H1 (cell line): Measurements from ENCODE around the gene PAIP1. TPM values are rescaled to one million over a fixed set of nuclear protein-coding genes. Genes with fewer than 3 reads are reported as not detected.

Experiments used
- CTCF ChIA-PET: fragments of 300-600 bp; sonication (Branson Sonifier 250); formaldehyde crosslinking; loops from one replicate; lab custom pipeline; 2021; ENCODE audit not compliant: partially characterized antibody; lab: Charles Lee
- POLR2A ChIA-PET: fragments of 300-600 bp; sonication (Branson Sonifier 250); formaldehyde crosslinking; loops from one replicate; lab custom pipeline; 2021; ENCODE audit warnings: inconsistent platforms; ENCODE audit not compliant: partially characterized antibody; lab: Charles Lee
- DNase-seq, 2 experiments: peaks; one replicate each; pipeline versions ENCODE4 v3.0.0 to v3.0.0-alpha.2; 2010 to 2022; ENCODE audit warnings: low spot score in 2 of 2, low read depth in 1 of 2, mixed read lengths in 1 of 2
- FAIRE-seq: peaks from 2 replicates; lab custom pipeline; 2011; peaks lifted over from hg19 to GRCh38; lab: Jason Lieb, UNC
- H2AFZ ChIP-seq: 2 replicates; pipeline ENCODE4 v1.8.1; 2012; ENCODE audit warnings: low read length, inconsistent platforms
- H2AK5ac ChIP-seq: 2 replicates; pipeline ENCODE4 v1.6.1; 2013; ENCODE audit warnings: low read depth, low read length
- H2BK120ac ChIP-seq: replicated peaks from 2 replicates; pipeline ENCODE3; 2013; ENCODE audit warnings: low read depth, low read length, inconsistent platforms
- H2BK12ac ChIP-seq: 2 replicates; pipeline ENCODE4 v1.6.1; 2013; ENCODE audit warnings: low read depth, low read length
- H2BK15ac ChIP-seq: 2 replicates; pipeline ENCODE4 v1.6.1; 2013; ENCODE audit warnings: low read length
- H2BK20ac ChIP-seq: 2 replicates; pipeline ENCODE4 v1.6.1; 2013; ENCODE audit warnings: low read length
- H2BK5ac ChIP-seq: 2 replicates; pipeline ENCODE4 v1.6.1; 2013; ENCODE audit warnings: low read depth, low read length
- H3K14ac ChIP-seq: 2 replicates; pipeline ENCODE4 v1.6.1; 2013; ENCODE audit warnings: inconsistent platforms; ENCODE audit not compliant: insufficient read length
- H3K18ac ChIP-seq: 2 replicates; pipeline ENCODE4 v1.6.1; 2013; ENCODE audit warnings: low read length; ENCODE audit errors: extremely low read depth
- H3K23ac ChIP-seq: 2 replicates; pipeline ENCODE4 v1.6.1; 2013; ENCODE audit warnings: inconsistent platforms; ENCODE audit not compliant: insufficient read length
- H3K23me2 ChIP-seq: 2 replicates; pipeline ENCODE4 v1.6.1; 2013; ENCODE audit warnings: low read depth, low read length
- H3K27ac ChIP-seq: 2 replicates; pipeline ENCODE4 v1.6.1; 2011; ENCODE audit warnings: low read depth, low read length, inconsistent platforms
- H3K27me3 ChIP-seq, 4 experiments: replicated peaks in 1 of 4; 1 replicate in 1 of 4; 2 replicates in 3 of 4; pipeline versions ENCODE4 v1.6.1 to v1.8.1; 2011 to 2013; ENCODE audit warnings: low read length in 3 of 4, mild to moderate bottlenecking in 3 of 4, inconsistent platforms in 2 of 4, mixed read lengths in 2 of 4, moderate library complexity in 1 of 4; ENCODE audit not compliant: control insufficient read depth in 3 of 4, insufficient read depth in 3 of 4; ENCODE audit errors: extremely low read depth in 1 of 4
- H3K36me3 ChIP-seq, 4 experiments: 2 replicates each; pipeline versions ENCODE4 v1.6.1 to v1.8.1; 2011 to 2013; ENCODE audit warnings: mild to moderate bottlenecking in 4 of 4, low read length in 3 of 4, moderate library complexity in 2 of 4, control low read depth in 1 of 4, inconsistent platforms in 1 of 4; ENCODE audit not compliant: insufficient read depth in 4 of 4, control insufficient read depth in 2 of 4
- H3K4ac ChIP-seq: replicated peaks from 2 replicates; pipeline ENCODE3; 2013; ENCODE audit warnings: low read length, low read depth, mixed read lengths, inconsistent platforms; ENCODE audit not compliant: insufficient read length
- H3K4me1 ChIP-seq, 4 experiments: replicated peaks in 1 of 4; 1 replicate in 1 of 4; 2 replicates in 3 of 4; pipeline versions ENCODE4 v1.6.1 to v1.8.1; 2011 to 2013; ENCODE audit warnings: low read length in 3 of 4, inconsistent platforms in 2 of 4, mixed read lengths in 1 of 4; ENCODE audit not compliant: insufficient read depth in 4 of 4, control insufficient read depth in 3 of 4
- H3K4me2 ChIP-seq, 2 experiments: 2 replicates each; pipeline versions ENCODE4 v1.6.1 to v1.8.1; 2011 to 2013; ENCODE audit warnings: low read depth in 2 of 2, low read length in 2 of 2, control low read depth in 1 of 2, inconsistent platforms in 1 of 2, mild to moderate bottlenecking in 1 of 2; ENCODE audit not compliant: insufficient read depth in 1 of 2
- H3K4me3 ChIP-seq, 4 experiments: fragments of 200-600, 300-600 bp in 1 of 4; sonication (generic), shearing (Covaris generic), sonication (Bioruptor Twin) in 1 of 4; 2 replicates each; pipeline versions ENCODE4 v1.5.1 to v1.8.1; 2011 to 2016; ENCODE audit warnings: low read length in 4 of 4, low read depth in 3 of 4, control low read depth in 2 of 4, inconsistent platforms in 2 of 4, mild to moderate bottlenecking in 2 of 4, mixed read lengths in 1 of 4, moderate library complexity in 1 of 4; ENCODE audit not compliant: insufficient read depth in 2 of 4; ENCODE audit errors: extremely low read depth in 1 of 4
- H3K56ac ChIP-seq: replicated peaks from 2 replicates; pipeline ENCODE3; 2013; ENCODE audit warnings: low read depth, mild to moderate bottlenecking, mixed read lengths, low read length, inconsistent platforms; ENCODE audit not compliant: insufficient read length
- H3K79me1 ChIP-seq: 2 replicates; pipeline ENCODE4 v1.6.1; 2013; ENCODE audit warnings: low read depth, low read length, control low read depth
- H3K79me2 ChIP-seq, 2 experiments: 2 replicates each; pipeline versions ENCODE4 v1.6.1 to v1.8.1; 2012 to 2013; ENCODE audit warnings: low read length in 2 of 2, mild to moderate bottlenecking in 2 of 2, inconsistent platforms in 1 of 2; ENCODE audit not compliant: insufficient read depth in 2 of 2, control insufficient read depth in 1 of 2
- H3K9ac ChIP-seq, 4 experiments: replicated peaks in 1 of 4; 1 replicate in 1 of 4; 2 replicates in 3 of 4; pipeline versions ENCODE4 v1.6.1 to v1.8.1; 2011 to 2013; ENCODE audit warnings: low read depth in 3 of 4, low read length in 3 of 4, control low read depth in 2 of 4, mild to moderate bottlenecking in 2 of 4, moderate library complexity in 2 of 4, inconsistent platforms in 1 of 4; ENCODE audit errors: extremely low read depth in 1 of 4
- H3K9me3 ChIP-seq, 2 experiments: 2 replicates each; pipeline versions ENCODE4 v1.6.1 to v1.8.1; 2012 to 2013; ENCODE audit warnings: mild to moderate bottlenecking in 2 of 2, moderate library complexity in 2 of 2, control low read depth in 1 of 2, inconsistent platforms in 1 of 2, low read depth in 1 of 2, low read length in 1 of 2, mixed read lengths in 1 of 2; ENCODE audit not compliant: insufficient read depth in 2 of 2
- H4K20me1 ChIP-seq, 2 experiments: replicated peaks in 1 of 2; 2 replicates each; pipeline versions ENCODE3 to v1.8.1; 2011 to 2013; ENCODE audit warnings: inconsistent platforms in 2 of 2, low read length in 2 of 2, mild to moderate bottlenecking in 1 of 2; ENCODE audit not compliant: insufficient read depth in 2 of 2, control insufficient read depth in 1 of 2
- H4K5ac ChIP-seq: 2 replicates; pipeline ENCODE4 v1.6.1; 2013; ENCODE audit warnings: low read length, low read depth, mixed read lengths, inconsistent platforms; ENCODE audit not compliant: insufficient read length
- H4K8ac ChIP-seq: 2 replicates; pipeline ENCODE4 v1.8.0; 2013; ENCODE audit warnings: mild to moderate bottlenecking, moderate library complexity, low read length, inconsistent platforms; ENCODE audit not compliant: insufficient read depth; ENCODE audit errors: extremely low read depth
- H4K91ac ChIP-seq: replicated peaks from 2 replicates; pipeline ENCODE3; 2013; ENCODE audit warnings: low read length, mixed read lengths, inconsistent platforms; ENCODE audit not compliant: insufficient read length
- BACH1 ChIP-seq: IDR thresholded peaks from 2 replicates; pipeline ENCODE4 v1.6.1; 2012; ENCODE audit warnings: low read length, improper control_type of control experiment
- CHD2 ChIP-seq: IDR thresholded peaks from 2 replicates; pipeline ENCODE4 v1.6.1; 2012; ENCODE audit warnings: low read length, improper control_type of control experiment
- HDAC2 ChIP-seq, 2 experiments: fragments of 300-600 bp in 1 of 2; sonication (generic) in 1 of 2; IDR thresholded peaks; 2 replicates each; pipeline ENCODE4 v1.6.1; 2011 to 2012; ENCODE audit warnings: low read depth in 2 of 2, low read length in 2 of 2, mild to moderate bottlenecking in 2 of 2, moderate library complexity in 2 of 2, borderline replicate concordance in 1 of 2, inconsistent platforms in 1 of 2
- JUND ChIP-seq: IDR thresholded peaks from 2 replicates; pipeline ENCODE4 v1.6.1; 2011; ENCODE audit warnings: mild to moderate bottlenecking, improper control_type of control experiment, low read length
- MAFK ChIP-seq: IDR thresholded peaks from 2 replicates; pipeline ENCODE4 v1.6.1; 2012; ENCODE audit warnings: low read depth, mild to moderate bottlenecking, improper control_type of control experiment, low read length
- NRF1 ChIP-seq: IDR thresholded peaks from 2 replicates; pipeline ENCODE4 v1.6.1; 2011; ENCODE audit warnings: mild to moderate bottlenecking, low read depth, low read length, improper control_type of control experiment
- PHF8 ChIP-seq: fragments of 200-600 bp; sonication (generic); conservative IDR thresholded peaks from 2 replicates; pipeline ENCODE4 v1.7.1; 2012; ENCODE audit warnings: low read depth, mild to moderate bottlenecking, inconsistent platforms, low read length, moderate library complexity
- RAD21 ChIP-seq, 2 experiments: IDR thresholded peaks in 1 of 2; conservative IDR thresholded peaks in 1 of 2; 2 replicates each; pipeline ENCODE4 v1.6.1; 2011; ENCODE audit warnings: low read depth in 2 of 2, low read length in 2 of 2, improper control_type of control experiment in 1 of 2, inconsistent platforms in 1 of 2, mild to moderate bottlenecking in 1 of 2, moderate library complexity in 1 of 2
- RBBP5 ChIP-seq: IDR thresholded peaks from 2 replicates; pipeline ENCODE4 v1.7.1; 2012; ENCODE audit warnings: low read depth, mild to moderate bottlenecking, inconsistent platforms, low read length, moderate library complexity, borderline replicate concordance
- SP1 ChIP-seq: IDR thresholded peaks from 2 replicates; pipeline ENCODE4 v1.6.1; 2011; ENCODE audit warnings: low read depth, low read length
- SRF ChIP-seq: IDR thresholded peaks from 2 replicates; pipeline ENCODE4 v1.6.1; 2011; ENCODE audit warnings: mild to moderate bottlenecking, low read depth, low read length, moderate library complexity
- TAF7 ChIP-seq: optimal IDR thresholded peaks from 2 replicates; pipeline ENCODE3; 2011; ENCODE audit warnings: low read depth, mild to moderate bottlenecking, inconsistent platforms, low read length, moderate library complexity, borderline replicate concordance
- TEAD4 ChIP-seq: IDR thresholded peaks from 2 replicates; pipeline ENCODE4 v1.6.1; 2012; ENCODE audit warnings: low read depth, low read length, inconsistent platforms, mixed read lengths
- WGBS, 2 experiments: shearing (Covaris generic) in 1 of 2; methylation state at CpG; one replicate each; pipeline versions ENCODE4 v1.1.6 to v1.1.7; 2013 to 2015; ENCODE audit warnings: low lambda C conversion rate in 2 of 2, mixed read lengths in 2 of 2, inconsistent platforms in 1 of 2, low coverage in 1 of 2, missing lambda C conversion rate in 1 of 2; ENCODE audit not compliant: insufficient replicate concordance in 2 of 2, insufficient coverage in 1 of 2, insufficient read length in 1 of 2; ENCODE audit errors: extremely low coverage in 1 of 2, missing lambda C conversion rate in 1 of 2; 5-methylcytosine and 5-hydroxymethylcytosine counted together
- polyA plus RNA-seq, 7 experiments: library from polyadenylated mRNA; depleted of rRNA in 3 of 7; stranded (reverse) in 5 of 7; unstranded in 2 of 7; fragments of >200 nt in 5 of 7; fragments of 200-250 nt in 2 of 7; gene quantifications; 1 replicate in 5 of 7; 2 replicates in 1 of 7; 4 replicates in 1 of 7; pipeline versions ENCODE4 v1.2.1 to v1.2.3, GENCODE V29; 2011 to 2013; ENCODE audit warnings: missing spikeins in 2 of 7, mixed read lengths in 2 of 7
- total RNA-seq: library from RNA; stranded (reverse); fragmentation: NEBNext Ultra II Directional; extraction: Animal tissue kit (Norgen Biotek cat#: 25700); gene quantifications from 2 replicates; pipeline ENCODE4 v1.2.1, GENCODE V29; 2021

Gene PAIP1
- total and polyA plus RNA-seq, 2 of the 8 experiments (the other 6 are each of a cell fraction or from before 2014, with no cell fraction given) = 62.9 to 89.5 TPM

DNA sequence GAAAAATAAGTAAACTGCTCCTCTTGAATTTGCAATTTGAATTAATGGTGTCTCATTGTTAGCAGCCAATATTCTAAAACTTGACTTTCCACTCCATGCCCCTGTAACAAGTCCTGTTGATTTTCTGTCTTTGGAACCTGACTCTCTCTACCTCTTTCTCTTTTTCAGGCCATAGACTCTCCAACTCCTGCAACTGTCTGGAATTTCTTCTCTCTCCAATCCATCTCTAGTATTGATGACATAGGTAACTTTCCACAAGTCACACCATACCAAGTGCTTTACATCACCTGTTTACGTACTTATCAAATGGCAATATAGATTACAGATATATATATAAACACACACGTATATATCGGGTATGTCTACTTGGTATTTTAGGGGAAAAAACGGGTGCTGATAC lies 42.9 kb downstream of the PAIP1 start:
- Histone ChIP-seq H3K27me3 (no peaks in the 10 kb centered on the region), H3K23ac (no peak overlapping the region), H2BK15ac (no peak overlapping the region; the same call in 1 of the 2 replicates), H3K79me1 (no peaks in the 10 kb centered on the region), H3K23me2 (peaks cover 6% of the 10 kb centered on the region; the same call in 1 of the 2 replicates), H3K18ac (no peak overlapping the region), H2AFZ (no peak overlapping the region), H3K36me3 (peaks cover 0 to 2% (median 1%) of the 10 kb centered on the region in 4 experiments; a peak in 1 of 8 replicates), H3K4me2 (peak overlapping the region; percentile 75 to 84), H2BK20ac (no peak overlapping the region), H3K14ac (no peak overlapping the region), H2BK12ac (no peak overlapping the region), H4K5ac (no peak overlapping the region), H3K4me3 (peak overlapping the region; percentile 77 to 88 (median 86)), H3K27ac (peak overlapping the region; percentile 92; the same call in 1 of the 2 replicates), H2AK5ac (no peak overlapping the region; the same call in 1 of the 2 replicates), H4K8ac (no peak overlapping the region), H4K91ac (no peak overlapping the region), H2BK120ac (no peak overlapping the region), H4K20me1 (no peaks in the 10 kb centered on the region), H3K4ac (no peak overlapping the region), H3K9me3 (peaks cover 0 to 18% of the 10 kb centered on the region in 2 experiments; a peak in 2 of 4 replicates), H3K4me1 (peaks cover 0 to 4% (median 0%) of the 10 kb centered on the region in 4 experiments; a peak in 2 of 7 replicates), H3K56ac (no peak overlapping the region), H3K79me2 (peaks cover 0 to 19% of the 10 kb centered on the region in 2 experiments; a peak in 3 of 4 replicates), H2BK5ac (no peak overlapping the region), H3K9ac (peak overlapping the region; percentile 92 to 98 (median 94); a peak in 6 of 7 replicates)
- FAIRE-seq (no peak), DNase-seq (no peak)
- WGBS, 2 experiments = 42% methylated on average over 4 of the region's 4 CpGs; no CpG with 5 or more reads in 1 of the 2 experiments
- ChIA-PET POLR2A (interaction anchor here (1.2 to 2.4 kb wide), 3 partner anchors 30 to 88 kb away, joined by 3 to 23 read pairs (median 4); partner anchors contain the start of genes NNT and TMEM267), CTCF (no interaction called here)
- TF ChIP-seq HDAC2 (IDR thresholded peaks at IDR 0.05; ENCODE audit: borderline replicate concordance in 1 of 2, low read depth in 2 of 2, low read length in 2 of 2) = no peak
- TF ChIP-seq BACH1 = no peak
- no peak for TF ChIP-seq CHD2
- no peak for TF ChIP-seq SP1
- no peak for TF ChIP-seq RBBP5
- TF ChIP-seq NRF1 = no peak
- TF ChIP-seq PHF8 = no peak
- TF ChIP-seq TEAD4 = no peak
- TF ChIP-seq SRF = no peak
- no peak for TF ChIP-seq TAF7
- no peak for TF ChIP-seq RAD21 (IDR thresholded peaks at IDR 0.05 in 1 of 2, conservative IDR thresholded peaks at IDR 0.05 in 1 of 2; ENCODE audit: low read depth in 2 of 2, low read length in 2 of 2)
- no peak for TF ChIP-seq JUND
- no peak for TF ChIP-seq MAFK
